ENCODE measurements around the gene STXBP5L. TPM values are rescaled to one million over a fixed set of nuclear protein-coding genes. Genes with fewer than 3 reads are reported as not detected.

The STXBP5L gene
- total and polyA plus RNA-seq, 2 of the 4 experiments (the other 2 are of a cell fraction): not detected

DNA sequence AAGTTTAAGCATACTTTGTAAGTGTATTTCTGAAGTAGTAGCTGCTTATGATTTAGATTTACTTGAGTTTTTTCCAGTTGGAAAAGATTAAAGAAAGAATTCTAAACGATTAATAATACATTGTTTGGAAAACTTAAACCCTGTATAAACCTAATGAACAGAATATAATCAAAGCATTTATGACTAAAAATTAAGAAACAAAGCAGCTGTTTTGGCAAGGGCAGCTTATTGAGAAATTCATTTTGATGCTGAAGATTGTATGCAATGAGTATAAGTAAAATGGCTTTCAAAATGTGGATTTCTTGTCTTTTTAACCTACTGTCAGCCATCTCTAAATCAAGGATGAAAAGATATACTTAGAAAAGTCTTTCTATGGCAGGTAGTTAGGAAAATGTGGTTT is 497.6 kb downstream of the STXBP5L start:
- no peak overlapping the region for H3K56ac ChIP-seq (ENCODE audit: extremely low read depth, insufficient read depth, low read length)
- no peak overlapping the region for H3K4me2 ChIP-seq (ENCODE audit: low read depth, low read length)
- no peak overlapping the region for H2BK5ac ChIP-seq (ENCODE audit: low read depth, low read length, poor library complexity, severe bottlenecking)
- no peak for TF ChIP-seq RFX5 (IDR thresholded peaks at IDR 0.05; ENCODE audit: low read depth, low read length)
- H3K23ac ChIP-seq (ENCODE audit: low read depth, low read length): no peak overlapping the region
- no TSS peak for BruUV-seq (replicated peaks)
- CTCF ChIA-PET: no interaction called here
- H3K36me3 ChIP-seq (ENCODE audit: control insufficient read depth, insufficient read depth, low read length): no peaks in the 10 kb centered on the region
- no peak overlapping the region for H4K5ac ChIP-seq (ENCODE audit: low read depth, low read length)
- no peak overlapping the region for H2AFZ ChIP-seq (replicated peaks; ENCODE audit: low read length, poor library complexity)
- ATAC-seq (ENCODE audit: low read depth) (no peak), DNase-seq (no peak)
- H3K4me3 ChIP-seq (ENCODE audit: insufficient read depth, low read depth, low read length): no peak overlapping the region
- no peaks in the 10 kb centered on the region for H3K27me3 ChIP-seq (ENCODE audit: control insufficient read depth, insufficient read depth, low read length)
- no peaks in the 10 kb centered on the region for H3K4me1 ChIP-seq (ENCODE audit: control insufficient read depth, insufficient read depth, low read length)
- H3K9me1 ChIP-seq (ENCODE audit: insufficient read depth, low read length): no peaks in the 10 kb centered on the region
- in situ Hi-C loops (cut with MboI; ENCODE audit: low sequenced_read_pairs): loop anchor here (25.0 kb wide), 1 partner anchor 107 kb away; no protein-coding TSS in a partner anchor
- POLR2A ChIA-PET (ENCODE audit: unreplicated experiment): no interaction called here
- no peak overlapping the region for H2BK20ac ChIP-seq (ENCODE audit: low read depth, low read length)
- H3K4ac ChIP-seq (ENCODE audit: low read depth, low read length): no peak overlapping the region
- H2BK120ac ChIP-seq (ENCODE audit: low read depth, low read length): no peak overlapping the region
- H4K91ac ChIP-seq (ENCODE audit: insufficient read depth, low read depth, low read length): no peak overlapping the region
- no peak overlapping the region for H2BK15ac ChIP-seq (ENCODE audit: low read depth, low read length)
- no peak overlapping the region for H3K27ac ChIP-seq (ENCODE audit: insufficient read depth, low read length)
- no CpG with 5 or more reads among the region's 1 CpG for WGBS, 2 experiments (ENCODE audit: extremely low coverage in 2 of 2, insufficient read length in 1 of 2)
- dilution Hi-C loops (cut with HindIII; ENCODE audit: low sequenced_read_pairs, unreplicated experiment): no loop called here
- no peak overlapping the region for H3K9ac ChIP-seq (ENCODE audit: low read depth, low read length)
- no peaks in the 10 kb centered on the region for H3K79me1 ChIP-seq (ENCODE audit: low read depth in 1 of 2, low read length in 2 of 2)
- no peak overlapping the region for H2AK5ac ChIP-seq (ENCODE audit: low read depth, low read length)
- no peak overlapping the region for H2AK9ac ChIP-seq (replicated peaks; ENCODE audit: low read depth, low read length, poor library complexity)
- no peaks in the 10 kb centered on the region for H3K9me3 ChIP-seq (ENCODE audit: control insufficient read depth, insufficient read depth, low read length)
- H3K18ac ChIP-seq (ENCODE audit: low read depth, low read length): no peak overlapping the region
- H3K14ac ChIP-seq (replicated peaks; ENCODE audit: low read depth, low read length): no peak overlapping the region
- no peaks in the 10 kb centered on the region for H4K20me1 ChIP-seq (ENCODE audit: insufficient read depth, low read length)
- no peak overlapping the region for H4K8ac ChIP-seq (ENCODE audit: low read depth in 2 of 2, low read length in 2 of 2)
- intact Hi-C loops (cut with micrococcal nuclease): no loop called here
